Right lobe of liver (tissue), 6 donors: ENCODE measurements around the gene RAB30. TPM values are rescaled to one million over a fixed set of nuclear protein-coding genes. Genes with fewer than 3 reads are reported as not detected.

Experiments
- ATAC-seq, 4 donors: fragments of 200-7000 bp; cut with Tn5 transposase; one replicate each; pipeline ENCODE4 v1.9.1; 2020; ENCODE audit warnings: mild to moderate bottlenecking in 4 of 4, moderate library complexity in 4 of 4
- DNase-seq, 3 donors: peaks; one replicate each; pipeline ENCODE4 v3.0.0-alpha.2; 2020
- H3K27ac ChIP-seq, 3 donors: fragments of 200-600 bp; one replicate each; pipeline ENCODE4 v1.8.0; 2022
- H3K27me3 ChIP-seq, 2 donors: fragments of 200-600 bp; one replicate each; pipeline ENCODE4 v1.8.0; 2022
- H3K36me3 ChIP-seq, 4 donors: fragments of 200-600 bp; sonication (generic) in 1 of 4; one replicate each; pipeline versions ENCODE4 v1.5.1 to v1.8.0; 2017 to 2022; ENCODE audit warnings: control low read depth in 1 of 4
- H3K4me1 ChIP-seq, 4 donors: fragments of 200-600 bp; sonication (generic) in 1 of 4; one replicate each; pipeline versions ENCODE4 v1.5.1 to v1.8.0; 2017 to 2022; ENCODE audit warnings: control low read depth in 1 of 4
- H3K4me3 ChIP-seq, 3 donors: fragments of 200-600 bp; one replicate each; pipeline ENCODE4 v1.8.0; 2022
- H3K9me3 ChIP-seq, 4 donors: fragments of 200-600 bp; sonication (generic) in 1 of 4; one replicate each; pipeline versions ENCODE4 v1.5.1 to v1.8.0; 2017 to 2022; ENCODE audit warnings: control low read depth in 1 of 4
- POLR2A ChIP-seq: fragments of 450-650 bp; IDR thresholded peaks from one replicate; pipeline ENCODE4 v1.6.1; 2017; ENCODE audit warnings: antibody characterized with exemption, mild to moderate bottlenecking
- WGBS: methylation state at CpG from one replicate; pipeline ENCODE4 v1.1.6; 2018; ENCODE audit warnings: low coverage, low lambda C conversion rate; ENCODE audit not compliant: insufficient coverage; ENCODE audit errors: missing lambda C conversion rate; 5-methylcytosine and 5-hydroxymethylcytosine counted together
- intact Hi-C, 2 donors: fragments of 100-400 bp; cut with DNase I; formaldehyde crosslinking; loops; one replicate each; pipeline versions ENCODE4 v1.11.2 to v1.14.1; 2022
- total RNA-seq, 6 experiments: library from RNA; depleted of rRNA in 2 of 6; stranded (reverse); fragments of >200 nt in 2 of 6; fragmentation: NEBNext Ultra II Directional in 3 of 6; extraction: Animal tissue kit (Norgen Biotek cat#: 25700) in 3 of 6; gene quantifications; one replicate each; pipeline versions ENCODE4 v1.1.0 to v1.2.4, GENCODE V29; 2016 to 2023
- TF ChIP-seq, protein P1 (sequence below), 4 donors: fragments of 200-600 bp in 3 of 4; fragments of 450-650 bp in 1 of 4; IDR thresholded peaks; one replicate each; pipeline versions ENCODE4 v1.5.1 to v1.8.0; 2016 to 2022; ENCODE audit warnings: antibody characterized with exemption in 4 of 4, mild to moderate bottlenecking in 2 of 4
- donor health status: DM: no; HTN: yes; CAD: no.
- donor health status: DM: no; HTN: no; CAD: no.
- donor health status: DM: no; HTN: no; CAD: no.
- donor health status: DM: no; HTN: yes; CAD: no.
- donor health status: DM: no; HTN: yes; CAD: no.

RAB30 gene
- total RNA-seq, 6 experiments from 2014 or later, result 4.1 to 9.6 (median 6.7) TPM

DNA sequence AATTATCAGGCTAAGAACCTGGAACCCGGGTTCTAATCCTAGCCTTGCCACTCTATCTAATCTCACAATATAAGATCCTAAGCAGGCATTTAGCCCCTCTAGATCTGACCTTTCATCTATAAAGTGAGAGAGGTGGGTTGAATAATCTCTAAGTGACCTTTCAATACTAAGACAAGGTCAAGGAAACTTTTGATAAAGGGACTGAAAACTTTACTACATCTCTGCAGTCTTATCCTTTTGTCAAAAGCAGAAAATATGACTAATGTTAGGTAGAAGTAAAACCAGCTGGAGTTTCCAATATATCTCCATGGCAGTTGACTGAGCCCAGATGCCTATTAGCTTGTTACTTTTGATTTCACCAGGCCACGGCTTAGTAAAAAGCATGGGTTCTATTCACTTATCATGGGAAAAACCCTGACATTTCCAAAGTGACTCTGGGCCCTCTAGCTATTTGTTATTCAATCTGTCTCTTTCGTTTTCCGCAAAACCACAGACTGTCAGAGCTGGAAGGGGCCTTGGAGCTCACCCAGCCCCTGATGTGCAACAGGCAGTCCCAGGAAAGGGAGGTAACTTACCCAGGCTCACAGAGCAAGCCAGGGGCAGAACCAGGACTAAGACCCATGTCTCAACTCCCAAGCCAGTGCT, 75.8 kb downstream of the RAB30 start:
- WGBS, result 58% methylated on average over 2 of the region's 4 CpGs
- Histone ChIP-seq H3K36me3 (no peaks in the 10 kb centered on the region), H3K4me3 (no peak overlapping the region), H3K4me1 (no peaks in the 10 kb centered on the region), H3K27ac (no peak overlapping the region), H3K9me3 (no peaks in the 10 kb centered on the region), H3K27me3 (no peaks in the 10 kb centered on the region)
- DNase-seq (no peak), ATAC-seq (no peak)
- intact Hi-C loops, result no loop called here
- TF ChIP-seq POLR2A, result no peak
- TF ChIP-seq, protein P1, sequence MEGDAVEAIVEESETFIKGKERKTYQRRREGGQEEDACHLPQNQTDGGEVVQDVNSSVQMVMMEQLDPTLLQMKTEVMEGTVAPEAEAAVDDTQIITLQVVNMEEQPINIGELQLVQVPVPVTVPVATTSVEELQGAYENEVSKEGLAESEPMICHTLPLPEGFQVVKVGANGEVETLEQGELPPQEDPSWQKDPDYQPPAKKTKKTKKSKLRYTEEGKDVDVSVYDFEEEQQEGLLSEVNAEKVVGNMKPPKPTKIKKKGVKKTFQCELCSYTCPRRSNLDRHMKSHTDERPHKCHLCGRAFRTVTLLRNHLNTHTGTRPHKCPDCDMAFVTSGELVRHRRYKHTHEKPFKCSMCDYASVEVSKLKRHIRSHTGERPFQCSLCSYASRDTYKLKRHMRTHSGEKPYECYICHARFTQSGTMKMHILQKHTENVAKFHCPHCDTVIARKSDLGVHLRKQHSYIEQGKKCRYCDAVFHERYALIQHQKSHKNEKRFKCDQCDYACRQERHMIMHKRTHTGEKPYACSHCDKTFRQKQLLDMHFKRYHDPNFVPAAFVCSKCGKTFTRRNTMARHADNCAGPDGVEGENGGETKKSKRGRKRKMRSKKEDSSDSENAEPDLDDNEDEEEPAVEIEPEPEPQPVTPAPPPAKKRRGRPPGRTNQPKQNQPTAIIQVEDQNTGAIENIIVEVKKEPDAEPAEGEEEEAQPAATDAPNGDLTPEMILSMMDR (IDR thresholded peaks at IDR 0.05), result no peak

DNA sequence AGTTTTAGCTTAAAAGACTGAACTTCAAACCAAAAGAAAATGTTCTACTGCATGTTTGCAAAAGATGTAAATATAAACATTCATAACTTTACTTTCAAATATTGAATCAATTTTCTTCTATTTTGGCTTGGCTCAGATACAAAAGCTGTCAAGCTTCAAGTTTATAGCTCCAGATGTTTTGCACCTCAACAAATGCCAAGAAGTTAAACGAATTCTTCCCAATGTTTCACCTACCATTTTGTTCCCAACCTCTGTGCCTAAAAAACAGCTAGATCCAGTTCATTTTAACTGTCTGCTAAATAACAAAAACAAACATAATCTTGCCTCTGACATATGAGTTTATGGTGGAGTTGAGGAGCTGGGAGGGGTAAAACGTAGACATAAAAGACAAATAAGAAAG, 76.5 kb downstream of the RAB30 start:
- Histone ChIP-seq H3K27ac (no peak overlapping the region), H3K9me3 (no peaks in the 10 kb centered on the region), H3K27me3 (no peaks in the 10 kb centered on the region), H3K4me1 (no peaks in the 10 kb centered on the region), H3K4me3 (no peak overlapping the region), H3K36me3 (no peaks in the 10 kb centered on the region)
- intact Hi-C loops, result no loop called here
- TF ChIP-seq, protein P1 (IDR thresholded peaks at IDR 0.05), result no peak
- ATAC-seq, result no peak
- 60% methylated on average over 2 of the region's 2 CpGs for WGBS
- no peak for DNase-seq

DNA sequence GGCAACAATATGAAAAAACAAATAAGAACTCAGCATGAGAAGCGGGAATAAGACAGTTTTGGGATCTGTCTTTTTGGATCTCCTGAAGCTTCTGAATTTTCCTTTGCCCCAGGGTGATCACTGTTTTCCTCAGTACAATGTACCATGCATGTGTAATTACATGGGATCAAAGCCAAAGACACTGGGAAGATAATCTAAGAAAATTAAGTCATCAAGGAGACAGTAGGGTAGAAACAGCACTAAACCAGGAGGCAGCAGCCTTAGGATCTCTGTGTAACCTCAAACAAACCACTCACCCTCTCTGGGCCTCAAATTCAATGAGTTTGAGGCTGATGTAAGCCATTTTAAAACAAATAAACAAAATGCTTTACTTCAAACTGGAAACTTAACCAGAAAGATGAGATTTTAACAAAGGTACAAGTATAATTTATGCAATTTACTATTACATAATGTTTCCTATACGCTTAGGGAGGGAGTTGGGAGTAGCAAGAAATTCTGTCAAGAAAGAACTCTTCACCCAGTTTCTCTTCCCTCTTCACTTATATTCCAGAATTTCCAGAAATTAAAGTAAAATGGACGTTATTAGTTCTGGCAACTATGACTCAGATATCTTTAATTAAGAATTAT, 77.0 kb downstream of the RAB30 start:
- ATAC-seq (no peak), DNase-seq (no peak)
- intact Hi-C loops, result no loop called here
- no peaks in the 10 kb centered on the region for H3K36me3 ChIP-seq
- H3K4me1 ChIP-seq, result no peaks in the 10 kb centered on the region
- WGBS, result 82% methylated on average over 3 of the region's 3 CpGs
- no peaks in the 10 kb centered on the region for H3K9me3 ChIP-seq
- no peak overlapping the region for H3K4me3 ChIP-seq
- no peak for TF ChIP-seq POLR2A
- TF ChIP-seq, protein P1 (IDR thresholded peaks at IDR 0.05), result no peak
- H3K27me3 ChIP-seq, result no peaks in the 10 kb centered on the region
- H3K27ac ChIP-seq, result no peak overlapping the region

DNA sequence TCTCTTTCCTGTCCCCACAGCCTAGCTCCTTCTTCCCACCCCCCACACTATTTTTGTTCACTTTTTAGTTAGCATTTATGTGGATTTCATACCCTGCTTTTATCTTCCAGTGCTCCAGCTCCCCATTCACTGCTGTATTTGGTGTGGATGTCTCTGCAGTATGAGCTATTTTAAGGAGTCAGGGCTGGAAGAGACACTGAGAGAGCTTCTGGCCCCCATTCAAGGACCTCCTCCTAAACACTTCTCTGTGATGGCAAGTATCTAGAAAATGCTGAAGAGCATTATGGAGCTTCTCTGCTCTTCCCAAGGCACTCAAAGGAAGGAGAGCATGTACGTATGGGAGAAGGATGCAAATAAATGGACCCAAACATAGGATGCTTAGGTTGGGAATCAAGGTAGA, 79.5 kb downstream of the RAB30 start:
- 80% methylated on average over 1 of the region's 1 CpG for WGBS
- H3K36me3 ChIP-seq, result no peaks in the 10 kb centered on the region
- no peak overlapping the region for H3K27ac ChIP-seq
- no peaks in the 10 kb centered on the region for H3K27me3 ChIP-seq
- TF ChIP-seq, protein P1 (IDR thresholded peaks at IDR 0.05), result no peak
- no peak for TF ChIP-seq POLR2A
- intact Hi-C loops, result no loop called here
- ATAC-seq, result no peak
- H3K4me1 ChIP-seq, result no peaks in the 10 kb centered on the region
- no peaks in the 10 kb centered on the region for H3K9me3 ChIP-seq
- DNase-seq, result no peak
- no peak overlapping the region for H3K4me3 ChIP-seq
